Measurements from ENCODE around the gene GNA12. TPM values are rescaled to one million over a fixed set of nuclear protein-coding genes. Genes with fewer than 3 reads are reported as not detected.

Gene GNA12
- total and polyA plus RNA-seq, 11 donors, result 10.7 to 56.5 (median 34.9) TPM

DNA sequence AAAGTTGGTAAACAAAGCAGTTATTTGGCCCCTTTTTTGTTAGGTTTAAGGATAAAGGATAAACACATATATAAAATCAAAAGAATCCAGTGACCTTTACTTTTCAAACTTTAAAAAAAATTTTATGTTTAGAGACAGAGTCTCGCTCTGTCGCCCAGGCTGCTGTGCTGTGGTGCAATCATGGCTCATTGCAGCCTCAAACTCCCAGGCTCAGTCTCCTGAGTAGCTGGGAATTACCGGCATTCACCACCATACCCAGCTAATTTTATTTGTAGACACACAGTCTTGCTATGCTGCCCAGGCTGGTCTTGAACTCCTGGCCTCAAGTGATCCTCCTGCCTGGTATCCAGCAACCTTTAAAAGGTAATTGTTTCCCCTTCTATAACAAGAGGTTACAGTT, 31.3 kb downstream of the GNA12 start:
- peak in 1 of 5 donors; percentile 18 for DNase-seq
- H3K4me3 ChIP-seq, result no peak overlapping the region
- no peaks in the 10 kb centered on the region for H3K27me3 ChIP-seq
- TF ChIP-seq POLR2A (IDR thresholded peaks at IDR 0.05), result no peak
- TF ChIP-seq, protein P1, sequence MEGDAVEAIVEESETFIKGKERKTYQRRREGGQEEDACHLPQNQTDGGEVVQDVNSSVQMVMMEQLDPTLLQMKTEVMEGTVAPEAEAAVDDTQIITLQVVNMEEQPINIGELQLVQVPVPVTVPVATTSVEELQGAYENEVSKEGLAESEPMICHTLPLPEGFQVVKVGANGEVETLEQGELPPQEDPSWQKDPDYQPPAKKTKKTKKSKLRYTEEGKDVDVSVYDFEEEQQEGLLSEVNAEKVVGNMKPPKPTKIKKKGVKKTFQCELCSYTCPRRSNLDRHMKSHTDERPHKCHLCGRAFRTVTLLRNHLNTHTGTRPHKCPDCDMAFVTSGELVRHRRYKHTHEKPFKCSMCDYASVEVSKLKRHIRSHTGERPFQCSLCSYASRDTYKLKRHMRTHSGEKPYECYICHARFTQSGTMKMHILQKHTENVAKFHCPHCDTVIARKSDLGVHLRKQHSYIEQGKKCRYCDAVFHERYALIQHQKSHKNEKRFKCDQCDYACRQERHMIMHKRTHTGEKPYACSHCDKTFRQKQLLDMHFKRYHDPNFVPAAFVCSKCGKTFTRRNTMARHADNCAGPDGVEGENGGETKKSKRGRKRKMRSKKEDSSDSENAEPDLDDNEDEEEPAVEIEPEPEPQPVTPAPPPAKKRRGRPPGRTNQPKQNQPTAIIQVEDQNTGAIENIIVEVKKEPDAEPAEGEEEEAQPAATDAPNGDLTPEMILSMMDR (IDR thresholded peaks at IDR 0.05), result no peak
- peaks cover 0 to 67% (median 42%) of the 10 kb centered on the region in 12 donors for H3K4me1 ChIP-seq
- H3K9me3 ChIP-seq, result no peaks in the 10 kb centered on the region
- intact Hi-C loops (cut with DNase I), result loop anchor here in 1 of 10 donors (5.0 kb wide), 1 partner anchor 76 kb away; no protein-coding TSS in a partner anchor
- no peaks in the 10 kb centered on the region for H3K36me3 ChIP-seq
- WGBS, 4 donors, result 85 to 97% (median 90%) methylated on average over 3 of the region's 3 CpGs
- ATAC-seq, result no peak
- peak overlapping the region in 11 of 12 donors; percentile 63 to 85 (median 77) for H3K27ac ChIP-seq

DNA sequence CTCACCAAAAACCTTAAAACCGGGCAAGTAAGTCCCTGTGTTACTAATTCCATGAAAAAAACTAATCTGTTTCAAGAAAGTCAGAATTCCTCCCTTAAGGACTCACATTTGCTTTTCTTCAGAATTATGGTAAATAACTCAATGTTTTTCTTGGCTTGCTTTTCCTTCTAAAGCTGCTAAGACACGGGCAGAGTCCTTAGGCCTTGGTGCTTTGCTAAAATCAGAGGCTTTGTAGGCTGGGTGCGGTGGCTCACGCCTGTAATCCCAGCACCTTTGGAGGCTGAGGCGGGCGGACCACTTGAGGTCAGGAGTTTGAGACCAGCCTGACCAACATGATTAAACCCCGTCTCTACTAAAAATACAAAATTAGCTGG, 32.0 kb downstream of the GNA12 start:
- DNase-seq (peak in 1 of 5 donors; percentile 36), ATAC-seq (peak in 1 of 4 donors; percentile 25)
- no peaks in the 10 kb centered on the region for H3K27me3 ChIP-seq
- H3K27ac ChIP-seq, result peak overlapping the region; percentile 45 to 85 (median 76)
- H3K9me3 ChIP-seq, result no peaks in the 10 kb centered on the region
- H3K4me3 ChIP-seq, result peak overlapping the region in 9 of 12 donors; percentile 9 to 45 (median 34)
- WGBS, 4 donors, result 66 to 71% (median 69%) methylated on average over 7 of the region's 7 CpGs
- no peak for TF ChIP-seq POLR2A (IDR thresholded peaks at IDR 0.05)
- TF ChIP-seq, protein P1 (IDR thresholded peaks at IDR 0.05), result no peak
- no peaks in the 10 kb centered on the region for H3K36me3 ChIP-seq
- intact Hi-C loops (cut with DNase I), result loop anchor here in 1 of 10 donors (5.0 kb wide), 1 partner anchor 75 kb away; no protein-coding TSS in a partner anchor
- H3K4me1 ChIP-seq, result peaks cover 0 to 70% (median 44%) of the 10 kb centered on the region in 12 donors

DNA sequence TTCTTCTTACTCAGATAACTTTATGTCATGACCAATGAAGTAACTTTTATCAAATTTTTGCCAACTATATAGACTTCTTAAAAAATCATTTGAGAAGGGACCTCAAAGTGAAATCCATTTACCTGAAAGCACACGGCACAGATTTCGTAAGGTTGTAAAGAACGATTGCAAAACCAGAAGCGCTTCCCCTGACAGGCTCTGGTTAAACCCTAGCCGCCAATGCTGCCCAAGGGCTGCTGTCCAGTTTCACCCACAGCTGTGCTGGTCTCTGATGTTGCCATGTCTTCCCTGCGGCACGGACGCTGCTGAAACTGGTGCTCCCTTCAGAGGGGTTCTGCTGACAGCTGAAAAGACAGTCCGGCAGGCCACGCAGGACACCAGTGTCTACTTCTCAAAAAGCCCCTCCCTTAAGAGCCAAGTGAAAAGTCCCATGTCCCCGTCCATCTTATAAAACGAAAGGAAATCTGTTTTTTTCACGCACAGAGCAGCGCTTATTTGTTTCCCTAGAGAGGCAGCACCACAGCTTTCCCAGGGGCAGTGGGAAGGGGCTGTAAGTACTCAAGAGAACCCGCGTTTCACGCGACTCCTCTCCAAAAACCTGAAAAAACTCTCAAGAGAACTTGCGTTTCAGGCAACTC, 32.5 kb downstream of the GNA12 start:
- 39 to 64% (median 52%) methylated on average over 19 of the region's 19 CpGs for WGBS, 4 donors
- DNase-seq, result peak in 1 of 5 donors; percentile 55
- intact Hi-C loops (cut with DNase I), result loop anchor here in 1 of 10 donors (5.0 kb wide), 1 partner anchor 74 kb away; no protein-coding TSS in a partner anchor
- no peak for TF ChIP-seq POLR2A (IDR thresholded peaks at IDR 0.05)
- TF ChIP-seq, protein P1 (IDR thresholded peaks at IDR 0.05), result no peak
- H3K4me1 ChIP-seq, result peaks cover 0 to 70% (median 46%) of the 10 kb centered on the region in 12 donors
- peak overlapping the region; percentile 45 to 85 (median 76) for H3K27ac ChIP-seq
- no peaks in the 10 kb centered on the region for H3K27me3 ChIP-seq
- H3K9me3 ChIP-seq, result no peaks in the 10 kb centered on the region
- peak in 3 of 4 donors; percentile 35 to 58 (median 45) for ATAC-seq
- H3K36me3 ChIP-seq, result no peaks in the 10 kb centered on the region
- H3K4me3 ChIP-seq, result peak overlapping the region in 9 of 12 donors; percentile 9 to 45 (median 34)

DNA sequence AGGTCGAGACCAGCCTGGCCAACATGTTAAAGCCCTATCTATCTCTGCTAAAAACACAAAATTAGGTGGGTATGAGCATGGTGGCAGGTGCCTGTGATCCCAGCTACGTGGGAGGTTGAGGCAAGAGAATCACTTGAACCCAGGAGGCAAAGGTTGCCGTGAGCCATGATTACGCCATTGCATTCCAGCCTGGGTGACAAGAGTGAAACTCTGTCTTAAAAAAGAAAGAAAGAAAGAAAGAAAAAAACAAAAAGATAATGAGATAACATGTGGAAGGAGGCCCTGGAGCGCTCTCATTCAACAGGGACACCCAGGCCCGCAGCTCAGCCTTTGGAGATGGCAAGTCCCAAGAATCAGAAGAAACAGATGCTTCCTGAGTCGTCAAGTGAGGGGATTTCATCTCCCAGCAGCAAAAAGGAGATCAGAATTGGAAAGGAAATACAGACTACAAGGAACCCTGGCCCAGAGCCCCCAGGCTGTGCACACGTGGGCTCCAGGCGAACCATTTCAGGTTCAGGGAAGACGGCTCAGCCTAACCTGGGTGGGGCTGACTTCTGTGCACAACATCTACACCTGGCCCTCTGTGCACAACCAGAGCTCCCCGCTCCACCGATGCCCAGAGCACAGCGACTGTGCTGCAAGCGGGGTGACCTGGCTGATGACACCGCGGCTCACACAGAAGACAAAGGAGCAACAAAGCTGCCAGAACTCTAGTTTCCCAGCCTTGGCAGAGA, 33.3 kb downstream of the GNA12 start:
- WGBS, 4 donors, result 51 to 64% (median 56%) methylated on average over 16 of the region's 16 CpGs
- Histone ChIP-seq H3K9me3 (no peaks in the 10 kb centered on the region), H3K4me3 (peak overlapping the region in 8 of 12 donors; percentile 27 to 45 (median 35)), H3K36me3 (no peaks in the 10 kb centered on the region), H3K27ac (peak overlapping the region; percentile 45 to 85 (median 76)), H3K27me3 (no peaks in the 10 kb centered on the region), H3K4me1 (peaks cover 0 to 71% (median 48%) of the 10 kb centered on the region in 12 donors)
- TF ChIP-seq, protein P1 (IDR thresholded peaks at IDR 0.05), result no peak
- TF ChIP-seq POLR2A (IDR thresholded peaks at IDR 0.05), result no peak
- intact Hi-C loops (cut with DNase I), result loop anchor here in 1 of 10 donors (5.0 kb wide), 1 partner anchor 74 kb away; no protein-coding TSS in a partner anchor
- DNase-seq (peak in 1 of 5 donors; percentile 36), ATAC-seq (peak; percentile 11 to 75 (median 30))
